ENCODE data around the gene ATAD2B.

- TF ChIP-seq NFIC (IDR thresholded peaks at IDR 0.05; ENCODE audit: borderline replicate concordance) (no peak), TAF1 (IDR thresholded peaks at IDR 0.05; ENCODE audit: borderline replicate concordance, low read depth, low read length) (no peak), CTCF (IDR thresholded peaks at IDR 0.05) (no peak), RFX5 (IDR thresholded peaks at IDR 0.05; ENCODE audit: low read length) (no peak), RAD21 (IDR thresholded peaks at IDR 0.05; ENCODE audit: low read length) (no peak)
- TF ChIP-seq, protein P1, sequence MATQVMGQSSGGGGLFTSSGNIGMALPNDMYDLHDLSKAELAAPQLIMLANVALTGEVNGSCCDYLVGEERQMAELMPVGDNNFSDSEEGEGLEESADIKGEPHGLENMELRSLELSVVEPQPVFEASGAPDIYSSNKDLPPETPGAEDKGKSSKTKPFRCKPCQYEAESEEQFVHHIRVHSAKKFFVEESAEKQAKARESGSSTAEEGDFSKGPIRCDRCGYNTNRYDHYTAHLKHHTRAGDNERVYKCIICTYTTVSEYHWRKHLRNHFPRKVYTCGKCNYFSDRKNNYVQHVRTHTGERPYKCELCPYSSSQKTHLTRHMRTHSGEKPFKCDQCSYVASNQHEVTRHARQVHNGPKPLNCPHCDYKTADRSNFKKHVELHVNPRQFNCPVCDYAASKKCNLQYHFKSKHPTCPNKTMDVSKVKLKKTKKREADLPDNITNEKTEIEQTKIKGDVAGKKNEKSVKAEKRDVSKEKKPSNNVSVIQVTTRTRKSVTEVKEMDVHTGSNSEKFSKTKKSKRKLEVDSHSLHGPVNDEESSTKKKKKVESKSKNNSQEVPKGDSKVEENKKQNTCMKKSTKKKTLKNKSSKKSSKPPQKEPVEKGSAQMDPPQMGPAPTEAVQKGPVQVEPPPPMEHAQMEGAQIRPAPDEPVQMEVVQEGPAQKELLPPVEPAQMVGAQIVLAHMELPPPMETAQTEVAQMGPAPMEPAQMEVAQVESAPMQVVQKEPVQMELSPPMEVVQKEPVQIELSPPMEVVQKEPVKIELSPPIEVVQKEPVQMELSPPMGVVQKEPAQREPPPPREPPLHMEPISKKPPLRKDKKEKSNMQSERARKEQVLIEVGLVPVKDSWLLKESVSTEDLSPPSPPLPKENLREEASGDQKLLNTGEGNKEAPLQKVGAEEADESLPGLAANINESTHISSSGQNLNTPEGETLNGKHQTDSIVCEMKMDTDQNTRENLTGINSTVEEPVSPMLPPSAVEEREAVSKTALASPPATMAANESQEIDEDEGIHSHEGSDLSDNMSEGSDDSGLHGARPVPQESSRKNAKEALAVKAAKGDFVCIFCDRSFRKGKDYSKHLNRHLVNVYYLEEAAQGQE (IDR thresholded peaks at IDR 0.05; ENCODE audit: low read depth, low read length): no peak
These were observed 17.6 kb upstream of the ATAD2B start for GRCh38 chr2:23944527-23944926.
